ENCODE results near the gene MEGF11.

MEGF11 gene

GRCh38 chr15:66212563-66212921 lies 41.0 kb downstream of the MEGF11 start:
- no peak for DNase-seq

- no peak for DNase-seq
These were observed 41.6 kb downstream of the MEGF11 start for GRCh38 chr15:66211670-66212562.

- DNase-seq, result no peak
These were observed 42.9 kb downstream of the MEGF11 start for GRCh38 chr15:66210684-66211083.

- DNase-seq, result no peak
These were observed 54.8 kb downstream of the MEGF11 start for GRCh38 chr15:66198757-66199156.

- DNase-seq, result no peak
These were observed 56.9 kb downstream of the MEGF11 start for GRCh38 chr15:66196602-66197001.

- DNase-seq, result no peak
These were observed 57.8 kb downstream of the MEGF11 start for GRCh38 chr15:66195621-66196230.

GRCh38 chr15:66193066-66193465 lies 60.5 kb downstream of the MEGF11 start:
- no peak for DNase-seq

GRCh38 chr15:66190746-66191145 lies 62.8 kb downstream of the MEGF11 start:
- DNase-seq, result no peak

GRCh38 chr15:66189291-66189690 lies 64.3 kb downstream of the MEGF11 start:
- DNase-seq, result no peak

- no peak for DNase-seq
These were observed 65.1 kb downstream of the MEGF11 start for GRCh38 chr15:66188464-66188863.

GRCh38 chr15:66187271-66187670 lies 66.3 kb downstream of the MEGF11 start:
- DNase-seq, result no peak

- DNase-seq, result no peak
These were observed 67.3 kb downstream of the MEGF11 start for GRCh38 chr15:66186049-66186825.

- DNase-seq, result no peak
These were observed 68.4 kb downstream of the MEGF11 start for GRCh38 chr15:66184936-66185790.

GRCh38 chr15:66184492-66184891 lies 69.1 kb downstream of the MEGF11 start:
- no peak for DNase-seq

GRCh38 chr15:66180531-66181097 lies 72.9 kb downstream of the MEGF11 start:
- no peak for DNase-seq

- DNase-seq, result no peak
These were observed 75.0 kb downstream of the MEGF11 start for GRCh38 chr15:66178531-66178910.

- DNase-seq, result no peak
These were observed 81.1 kb downstream of the MEGF11 start for GRCh38 chr15:66172324-66172980.

- DNase-seq, result no peak
These were observed 81.7 kb downstream of the MEGF11 start for GRCh38 chr15:66171841-66172240.

- no peak for DNase-seq
These were observed 82.8 kb downstream of the MEGF11 start for GRCh38 chr15:66170716-66171115.

GRCh38 chr15:66170042-66170441 lies 83.5 kb downstream of the MEGF11 start:
- no peak for DNase-seq

- DNase-seq, result no peak
These were observed 83.9 kb downstream of the MEGF11 start for GRCh38 chr15:66169625-66170024.

GRCh38 chr15:66169023-66169422 lies 84.5 kb downstream of the MEGF11 start:
- DNase-seq, result no peak
